Fibroblast of the aortic adventitia (primary cell): ENCODE data around the gene CDKL1. TPM values are rescaled to one million over a fixed set of nuclear protein-coding genes. Genes with fewer than 3 reads are reported as not detected.

ENCODE experiments used
- DNase-seq: peaks from one replicate; pipeline ENCODE4 v3.0.0-alpha.2; 2010; ENCODE audit warnings: low read depth
- H3K4me3 ChIP-seq: 2 replicates; pipeline ENCODE4 v1.5.1; 2011; ENCODE audit warnings: low read depth, mild to moderate bottlenecking, control low read depth, low read length, moderate library complexity
- total RNA-seq: library from RNA; depleted of rRNA; stranded (reverse); fragments of >200 nt; gene quantifications from 2 replicates; pipeline ENCODE4 v1.2.3, GENCODE V29; 2012; ENCODE audit warnings: low replicate concordance
- TF ChIP-seq, protein P1 (sequence below): IDR thresholded peaks from 2 replicates; pipeline ENCODE4 v1.5.1; 2011; ENCODE audit warnings: mild to moderate bottlenecking, low read length, control low read depth, inconsistent platforms; ENCODE audit not compliant: insufficient read depth

CDKL1 gene
- total RNA-seq, 1 donor: 7.3 TPM

DNA sequence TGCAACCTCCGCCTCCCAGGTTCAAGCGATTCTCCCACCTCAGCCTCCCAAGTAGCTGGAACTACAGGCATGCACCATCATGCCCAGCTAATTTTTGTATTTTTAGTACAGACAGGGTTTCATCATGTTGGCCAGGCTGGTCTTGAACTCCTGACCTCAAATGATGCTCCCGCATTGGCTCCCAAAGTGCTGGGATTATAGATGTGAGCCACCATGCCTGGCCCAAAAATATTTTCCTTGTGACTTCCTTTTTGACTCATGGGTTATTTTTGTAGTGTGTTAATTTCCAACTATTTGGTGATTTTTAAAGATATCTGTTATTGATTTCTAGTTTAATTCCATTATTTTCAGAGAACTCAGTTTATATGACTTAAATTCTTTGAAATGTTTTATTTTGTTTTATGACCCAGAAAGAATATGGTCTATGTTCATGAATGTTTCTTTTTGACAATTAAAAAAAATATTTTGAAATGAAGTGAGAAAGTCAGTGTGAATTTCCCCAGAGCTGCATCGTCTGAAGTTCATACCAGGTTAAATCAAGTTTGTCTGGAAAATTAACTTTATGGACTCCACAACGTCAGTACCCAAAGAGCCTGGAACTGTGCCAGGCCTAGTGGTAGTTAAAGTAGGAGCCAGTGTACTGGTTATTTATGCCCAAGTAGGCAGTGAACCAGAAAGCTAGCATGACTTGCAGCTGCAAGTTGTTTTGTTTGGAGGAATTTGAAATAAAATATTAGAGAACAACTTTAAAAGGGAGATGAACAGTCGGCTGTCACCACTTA lies 2.8 kb upstream of the CDKL1 start:
- peak; percentile 38 for DNase-seq
- TF ChIP-seq, protein P1, sequence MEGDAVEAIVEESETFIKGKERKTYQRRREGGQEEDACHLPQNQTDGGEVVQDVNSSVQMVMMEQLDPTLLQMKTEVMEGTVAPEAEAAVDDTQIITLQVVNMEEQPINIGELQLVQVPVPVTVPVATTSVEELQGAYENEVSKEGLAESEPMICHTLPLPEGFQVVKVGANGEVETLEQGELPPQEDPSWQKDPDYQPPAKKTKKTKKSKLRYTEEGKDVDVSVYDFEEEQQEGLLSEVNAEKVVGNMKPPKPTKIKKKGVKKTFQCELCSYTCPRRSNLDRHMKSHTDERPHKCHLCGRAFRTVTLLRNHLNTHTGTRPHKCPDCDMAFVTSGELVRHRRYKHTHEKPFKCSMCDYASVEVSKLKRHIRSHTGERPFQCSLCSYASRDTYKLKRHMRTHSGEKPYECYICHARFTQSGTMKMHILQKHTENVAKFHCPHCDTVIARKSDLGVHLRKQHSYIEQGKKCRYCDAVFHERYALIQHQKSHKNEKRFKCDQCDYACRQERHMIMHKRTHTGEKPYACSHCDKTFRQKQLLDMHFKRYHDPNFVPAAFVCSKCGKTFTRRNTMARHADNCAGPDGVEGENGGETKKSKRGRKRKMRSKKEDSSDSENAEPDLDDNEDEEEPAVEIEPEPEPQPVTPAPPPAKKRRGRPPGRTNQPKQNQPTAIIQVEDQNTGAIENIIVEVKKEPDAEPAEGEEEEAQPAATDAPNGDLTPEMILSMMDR: peak; percentile 10
- no peak overlapping the region for H3K4me3 ChIP-seq

DNA sequence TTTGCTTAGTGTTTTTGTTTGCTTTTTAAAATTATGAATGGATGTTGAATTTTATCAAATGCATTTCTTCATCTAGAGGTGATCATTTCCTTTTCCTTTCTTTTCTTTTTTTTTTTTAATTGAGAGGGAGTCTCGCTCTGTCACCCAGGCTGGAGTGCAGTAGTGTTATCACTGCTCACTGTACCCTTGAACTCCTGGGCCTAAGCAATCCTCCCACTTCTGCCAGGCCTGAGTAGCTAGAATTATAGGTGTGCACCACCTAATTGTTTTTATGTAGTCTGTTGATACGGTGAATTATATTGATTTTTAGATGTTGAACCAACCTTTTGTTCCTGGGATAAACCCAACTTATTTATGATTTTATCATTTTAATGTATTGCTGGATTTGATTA lies 1.5 kb upstream of the CDKL1 start:
- DNase-seq: no peak
- H3K4me3 ChIP-seq: no peak overlapping the region
- TF ChIP-seq, protein P1: no peak

DNA sequence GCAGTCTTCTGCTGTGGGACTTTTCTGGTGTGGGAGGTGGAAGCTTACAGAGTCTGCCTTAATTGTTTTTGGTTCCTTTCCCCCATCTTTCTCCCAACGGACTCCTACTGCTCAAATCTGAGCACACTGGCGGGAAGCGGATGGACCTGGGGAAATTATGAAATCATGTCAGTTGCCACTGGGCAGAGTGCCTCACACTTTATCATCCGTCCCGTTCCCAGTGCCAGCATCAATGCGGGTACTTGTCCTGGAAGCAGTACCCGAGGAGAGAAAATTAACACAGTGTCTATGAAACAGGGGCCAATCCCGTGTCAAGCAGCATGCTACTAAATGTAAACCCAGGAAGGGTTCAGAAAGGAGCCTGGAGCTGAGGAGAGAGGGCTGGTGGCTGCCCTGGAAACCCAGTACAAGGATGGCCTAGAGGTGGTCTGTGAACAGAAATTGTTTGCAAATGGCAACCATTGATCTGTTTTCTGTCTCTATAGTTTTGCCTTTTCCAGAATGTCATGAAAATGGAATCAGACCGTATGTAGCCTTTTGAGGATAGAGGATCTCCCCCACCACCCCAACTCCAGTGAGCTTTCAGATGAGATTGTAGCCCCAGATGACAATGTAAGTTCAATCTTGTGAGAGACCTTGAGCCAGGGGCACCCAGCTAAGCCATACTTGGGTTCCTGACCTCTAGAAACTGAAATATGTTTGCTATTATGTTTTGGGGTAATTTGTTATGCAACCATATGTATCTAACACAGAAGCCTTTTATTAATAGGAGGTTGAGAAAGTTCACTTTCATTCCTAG lies 908 bp upstream of the CDKL1 start:
- DNase-seq: peak; percentile 22
- H3K4me3 ChIP-seq: peak overlapping the region; percentile 72
- TF ChIP-seq, protein P1: no peak

DNA sequence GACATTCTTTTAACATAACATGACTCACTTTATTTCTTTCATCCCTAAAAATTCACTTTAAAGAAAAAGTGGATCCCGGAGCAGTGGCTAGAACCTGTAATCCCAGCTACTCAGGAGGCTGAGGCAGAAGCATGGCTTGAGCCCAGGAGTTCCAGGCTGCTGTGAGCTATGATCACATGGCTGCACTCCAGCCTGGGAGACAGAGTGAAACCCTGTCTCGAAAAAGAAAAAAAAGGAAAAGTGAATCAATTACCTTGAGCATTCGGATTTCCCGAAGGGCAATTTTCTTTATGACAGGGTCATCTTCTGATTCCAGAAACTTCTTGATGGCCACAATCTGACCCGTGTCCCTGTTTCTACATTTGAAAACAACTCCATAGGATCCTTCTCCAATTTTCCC lies 1.2 kb downstream of the CDKL1 start:
- TF ChIP-seq, protein P1: no peak
- peak; percentile 13 for DNase-seq
- H3K4me3 ChIP-seq: no peak overlapping the region

DNA sequence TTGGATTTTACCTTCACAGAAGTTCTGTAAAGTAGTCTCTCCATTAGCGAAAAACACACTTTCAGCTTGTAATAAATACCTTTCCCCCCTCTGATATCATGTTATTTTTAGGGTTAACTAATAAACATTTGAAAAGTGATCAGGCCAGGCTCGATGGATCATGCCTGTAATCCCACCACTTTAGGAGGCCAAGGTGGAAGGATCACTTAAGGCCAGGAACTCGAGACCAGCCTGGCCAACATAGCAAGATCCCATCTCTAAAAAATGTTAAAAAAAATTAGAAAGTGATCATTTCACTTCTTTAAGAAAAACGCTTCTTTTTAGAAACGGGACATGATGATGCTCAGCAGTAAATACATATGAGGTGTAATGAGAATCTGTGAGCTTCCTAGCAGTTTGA lies 2.0 kb downstream of the CDKL1 start:
- no peak overlapping the region for H3K4me3 ChIP-seq
- no peak for DNase-seq
- TF ChIP-seq, protein P1: no peak

DNA sequence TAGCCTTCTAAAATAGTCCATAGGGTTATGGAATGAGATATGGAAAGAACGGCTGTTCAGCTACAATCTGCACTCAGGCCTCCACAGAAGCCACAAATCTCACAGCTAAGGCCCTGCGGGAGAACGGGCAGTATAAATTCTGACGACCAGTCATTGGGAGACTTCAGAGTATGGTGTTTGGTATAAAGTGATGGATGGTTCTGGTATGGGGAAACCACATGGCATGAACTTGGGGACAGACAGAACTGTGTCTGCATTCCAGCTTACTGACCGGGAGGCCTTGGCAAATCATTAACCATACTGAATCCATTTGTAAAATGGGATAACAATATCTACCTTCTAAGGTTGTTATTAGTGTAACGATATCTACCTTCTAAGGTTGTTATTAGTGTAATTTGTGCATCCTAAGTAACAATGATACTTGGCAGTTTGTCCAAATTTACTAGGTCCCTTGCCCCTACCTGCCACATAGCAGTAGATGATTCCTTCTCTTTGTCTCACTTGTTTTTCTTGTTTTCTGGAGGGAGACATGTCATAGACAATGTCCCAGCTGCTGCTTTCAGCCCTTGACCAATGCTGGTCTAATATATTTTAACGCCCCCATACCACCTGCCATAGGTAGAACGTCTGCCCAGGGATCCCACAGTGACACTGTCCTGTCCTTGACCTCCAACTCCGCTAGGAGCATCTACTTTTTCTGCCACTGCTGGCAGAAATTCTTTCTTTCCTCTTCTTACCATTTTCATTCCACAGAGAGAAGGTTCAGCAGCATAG lies 6.8 kb downstream of the CDKL1 start:
- TF ChIP-seq, protein P1: no peak
- DNase-seq: no peak

More for the DNA sequence above, 6.8 kb downstream of the CDKL1 start:
- no peak overlapping the region for H3K4me3 ChIP-seq
